Measurements from ENCODE around the gene RAI2. TPM values are rescaled to one million over a fixed set of nuclear protein-coding genes. Genes with fewer than 3 reads are reported as not detected.

The RAI2 gene
- not detected in 2 replicates for total RNA-seq (2014; rRNA removed; shearing (Covaris generic))
- not detected in 2 replicates for polyA plus RNA-seq (2014; cell fraction: nucleus; rRNA removed)

- DNase-seq (ENCODE audit: extremely low read depth, low read depth): no peak
These were observed at the start of gene RAI2 for GRCh38 chrX:17860811-17861488. Gene RAI2 (minus strand): TSS chrX:17861298. CDS start chrX:17802010, 59,288 bp downstream.

- no peak for DNase-seq (ENCODE audit: extremely low read depth, low read depth)
These were observed 27.3 kb upstream of the RAI2 start for GRCh38 chrX:17888421-17888820.

- DNase-seq (ENCODE audit: extremely low read depth, low read depth): no peak
These were observed 21.6 kb upstream of the RAI2 start for GRCh38 chrX:17882680-17883079.

- no peak for DNase-seq (ENCODE audit: extremely low read depth, low read depth)
These were observed 17.1 kb upstream of the RAI2 start for GRCh38 chrX:17878028-17878670.

GRCh38 chrX:17876135-17876534 lies 15.0 kb upstream of the RAI2 start:
- DNase-seq (ENCODE audit: extremely low read depth, low read depth): no peak

GRCh38 chrX:17869580-17869979 lies 8.5 kb upstream of the RAI2 start:
- no peak for DNase-seq (ENCODE audit: extremely low read depth, low read depth)

GRCh38 chrX:17861489-17862011 lies 452 bp upstream of the RAI2 start:
- DNase-seq (ENCODE audit: extremely low read depth, low read depth): no peak

- no peak for DNase-seq (ENCODE audit: extremely low read depth, low read depth)
These were observed 818 bp downstream of the RAI2 start for GRCh38 chrX:17860179-17860780.

- no peak for DNase-seq (ENCODE audit: extremely low read depth, low read depth)
These were observed 1.4 kb downstream of the RAI2 start for GRCh38 chrX:17859609-17860178.

GRCh38 chrX:17854531-17854930 lies 6.6 kb downstream of the RAI2 start:
- DNase-seq (ENCODE audit: extremely low read depth, low read depth): no peak

GRCh38 chrX:17854069-17854468 lies 7.0 kb downstream of the RAI2 start:
- DNase-seq (ENCODE audit: extremely low read depth, low read depth): no peak

GRCh38 chrX:17851874-17852273 lies 9.2 kb downstream of the RAI2 start:
- no peak for DNase-seq (ENCODE audit: extremely low read depth, low read depth)

- DNase-seq (ENCODE audit: extremely low read depth, low read depth): no peak
These were observed 12.4 kb downstream of the RAI2 start for GRCh38 chrX:17848545-17849265.

- DNase-seq (ENCODE audit: extremely low read depth, low read depth): no peak
These were observed 15.1 kb downstream of the RAI2 start for GRCh38 chrX:17846045-17846444.

- DNase-seq (ENCODE audit: extremely low read depth, low read depth): no peak
These were observed 16.9 kb downstream of the RAI2 start for GRCh38 chrX:17844236-17844635.

GRCh38 chrX:17842769-17843525 lies 18.2 kb downstream of the RAI2 start:
- no peak for DNase-seq (ENCODE audit: extremely low read depth, low read depth)

GRCh38 chrX:17839269-17839668 lies 21.8 kb downstream of the RAI2 start:
- no peak for DNase-seq (ENCODE audit: extremely low read depth, low read depth)

GRCh38 chrX:17836830-17837229 lies 24.3 kb downstream of the RAI2 start:
- no peak for DNase-seq (ENCODE audit: extremely low read depth, low read depth)

GRCh38 chrX:17833954-17834353 lies 27.1 kb downstream of the RAI2 start:
- DNase-seq (ENCODE audit: extremely low read depth, low read depth): no peak

GRCh38 chrX:17831255-17831654 lies 29.8 kb downstream of the RAI2 start:
- DNase-seq (ENCODE audit: extremely low read depth, low read depth): no peak

All from NCI-H460 (cell line).